ENCODE measurements around the gene CCDC120.

The CCDC120 gene

GRCh38 chrX:49067285-49068120 lies 8.7 kb downstream of the CCDC120 start:
- no peak overlapping the region for H3K9ac ChIP-seq (ENCODE audit: low read length)
- H3K36me3 ChIP-seq (ENCODE audit: control insufficient read depth, insufficient read depth, low read length) = no peaks in the 10 kb centered on the region
- H3K4me3 ChIP-seq (ENCODE audit: low read length) = no peak overlapping the region
- H3K27me3 ChIP-seq (ENCODE audit: control insufficient read depth, insufficient read depth, low read length) = peaks cover 2% of the 10 kb centered on the region
- peaks cover 1% of the 10 kb centered on the region for H3K4me1 ChIP-seq (ENCODE audit: control insufficient read depth, insufficient read depth, low read length)
- H3K27ac ChIP-seq (ENCODE audit: low read depth, low read length) = no peak overlapping the region

- H3K27me3 ChIP-seq (ENCODE audit: control insufficient read depth, insufficient read depth, low read length) = peaks cover 2% of the 10 kb centered on the region
- no peak overlapping the region for H3K4me3 ChIP-seq (ENCODE audit: low read length)
- no peaks in the 10 kb centered on the region for H3K36me3 ChIP-seq (ENCODE audit: control insufficient read depth, insufficient read depth, low read length)
- no peak overlapping the region for H3K9ac ChIP-seq (ENCODE audit: low read length)
- peaks cover 2% of the 10 kb centered on the region for H3K4me1 ChIP-seq (ENCODE audit: control insufficient read depth, insufficient read depth, low read length)
- no peak overlapping the region for H3K27ac ChIP-seq (ENCODE audit: low read depth, low read length)
These were observed 10.2 kb downstream of the CCDC120 start for GRCh38 chrX:49069038-49069437.

- peak overlapping the region; percentile 24 for H3K27ac ChIP-seq (ENCODE audit: low read depth, low read length)
- no peaks in the 10 kb centered on the region for H3K36me3 ChIP-seq (ENCODE audit: control insufficient read depth, insufficient read depth, low read length)
- H3K4me1 ChIP-seq (ENCODE audit: control insufficient read depth, insufficient read depth, low read length) = peaks cover 2% of the 10 kb centered on the region
- no peak overlapping the region for H3K9ac ChIP-seq (ENCODE audit: low read length)
- peaks cover 2% of the 10 kb centered on the region for H3K27me3 ChIP-seq (ENCODE audit: control insufficient read depth, insufficient read depth, low read length)
- H3K4me3 ChIP-seq (ENCODE audit: low read length) = no peak overlapping the region
These were observed 12.2 kb downstream of the CCDC120 start for GRCh38 chrX:49070988-49071387.

GRCh38 chrX:49071877-49072711 lies 13.3 kb downstream of the CCDC120 start:
- H3K27ac ChIP-seq (ENCODE audit: low read depth, low read length) = peak overlapping the region; percentile 59
- H3K4me1 ChIP-seq (ENCODE audit: control insufficient read depth, insufficient read depth, low read length) = peaks cover 2% of the 10 kb centered on the region
- H3K4me3 ChIP-seq (ENCODE audit: low read length) = peak overlapping the region; percentile 79
- peaks cover 2% of the 10 kb centered on the region for H3K27me3 ChIP-seq (ENCODE audit: control insufficient read depth, insufficient read depth, low read length)
- peaks cover 3% of the 10 kb centered on the region for H3K36me3 ChIP-seq (ENCODE audit: control insufficient read depth, insufficient read depth, low read length)
- H3K9ac ChIP-seq (ENCODE audit: low read length) = no peak overlapping the region

- H3K27ac ChIP-seq (ENCODE audit: low read depth, low read length) = peak overlapping the region; percentile 18
- peaks cover 3% of the 10 kb centered on the region for H3K36me3 ChIP-seq (ENCODE audit: control insufficient read depth, insufficient read depth, low read length)
- peaks cover 2% of the 10 kb centered on the region for H3K27me3 ChIP-seq (ENCODE audit: control insufficient read depth, insufficient read depth, low read length)
- H3K4me1 ChIP-seq (ENCODE audit: control insufficient read depth, insufficient read depth, low read length) = peaks cover 2% of the 10 kb centered on the region
- H3K4me3 ChIP-seq (ENCODE audit: low read length) = peak overlapping the region; percentile 79
- peak overlapping the region; percentile 19 for H3K9ac ChIP-seq (ENCODE audit: low read length)
These were observed 13.9 kb downstream of the CCDC120 start for GRCh38 chrX:49072712-49073095.

- peaks cover 3% of the 10 kb centered on the region for H3K36me3 ChIP-seq (ENCODE audit: control insufficient read depth, insufficient read depth, low read length)
- H3K27ac ChIP-seq (ENCODE audit: low read depth, low read length) = peak within 1 kb of the TSS; percentile 69
- H3K4me3 ChIP-seq (ENCODE audit: low read length) = peak within 1 kb of the TSS; percentile 79
- H3K9ac ChIP-seq (ENCODE audit: low read length) = peak within 1 kb of the TSS; percentile 36
- peaks cover 2% of the 10 kb centered on the region for H3K27me3 ChIP-seq (ENCODE audit: control insufficient read depth, insufficient read depth, low read length)
- H3K4me1 ChIP-seq (ENCODE audit: control insufficient read depth, insufficient read depth, low read length) = peaks cover 2% of the 10 kb centered on the region
These were observed 15.1 kb downstream of the CCDC120 start, which contains the start of gene PRAF2 for GRCh38 chrX:49073601-49074575. TSS of gene PRAF2 (minus strand) at chrX:49074002. CDS start at chrX:49073987, 15 bp downstream.

- no peaks in the 10 kb centered on the region for H3K27me3 ChIP-seq (ENCODE audit: control insufficient read depth, insufficient read depth, low read length)
- H3K4me1 ChIP-seq (ENCODE audit: control insufficient read depth, insufficient read depth, low read length) = peaks cover 2% of the 10 kb centered on the region
- H3K4me3 ChIP-seq (ENCODE audit: low read length) = no peak overlapping the region
- peaks cover 3% of the 10 kb centered on the region for H3K36me3 ChIP-seq (ENCODE audit: control insufficient read depth, insufficient read depth, low read length)
- H3K27ac ChIP-seq (ENCODE audit: low read depth, low read length) = no peak overlapping the region
- no peak overlapping the region for H3K9ac ChIP-seq (ENCODE audit: low read length)
These were observed 16.5 kb downstream of the CCDC120 start for GRCh38 chrX:49075347-49075746.

- Histone ChIP-seq H3K36me3 (ENCODE audit: control insufficient read depth, insufficient read depth, low read length) (peaks cover 3% of the 10 kb centered on the region), H3K4me3 (ENCODE audit: low read length) (no peak overlapping the region), H3K4me1 (ENCODE audit: control insufficient read depth, insufficient read depth, low read length) (no peaks in the 10 kb centered on the region), H3K9ac (ENCODE audit: low read length) (no peak overlapping the region), H3K27me3 (ENCODE audit: control insufficient read depth, insufficient read depth, low read length) (no peaks in the 10 kb centered on the region), H3K27ac (ENCODE audit: low read depth, low read length) (no peak overlapping the region)
These were observed 19.1 kb downstream of the CCDC120 start for GRCh38 chrX:49077941-49078340.

- Histone ChIP-seq H3K9ac (ENCODE audit: low read length) (peak within 1 kb of the TSS; percentile 90), H3K27me3 (ENCODE audit: control insufficient read depth, insufficient read depth, low read length) (no peaks in the 10 kb centered on the region), H3K4me3 (ENCODE audit: low read length) (peak within 1 kb of the TSS; percentile 82), H3K4me1 (ENCODE audit: control insufficient read depth, insufficient read depth, low read length) (no peaks in the 10 kb centered on the region), H3K36me3 (ENCODE audit: control insufficient read depth, insufficient read depth, low read length) (peaks cover 3% of the 10 kb centered on the region), H3K27ac (ENCODE audit: low read depth, low read length) (peak within 1 kb of the TSS; percentile 80)
These were observed 21.0 kb downstream of the CCDC120 start, which contains the start of gene WDR45 for GRCh38 chrX:49079489-49080428. TSS of gene WDR45 (minus strand) at chrX:49079887. CDS start at chrX:49078095, 1,792 bp downstream.

- Histone ChIP-seq H3K36me3 (ENCODE audit: control insufficient read depth, insufficient read depth, low read length) (no peaks in the 10 kb centered on the region), H3K4me1 (ENCODE audit: control insufficient read depth, insufficient read depth, low read length) (no peaks in the 10 kb centered on the region), H3K27me3 (ENCODE audit: control insufficient read depth, insufficient read depth, low read length) (no peaks in the 10 kb centered on the region), H3K4me3 (ENCODE audit: low read length) (no peak overlapping the region), H3K27ac (ENCODE audit: low read depth, low read length) (no peak overlapping the region), H3K9ac (ENCODE audit: low read length) (no peak overlapping the region)
These were observed 23.6 kb downstream of the CCDC120 start for GRCh38 chrX:49082271-49082871.

GRCh38 chrX:49089553-49089952 lies 30.8 kb downstream of the CCDC120 start:
- H3K4me3 ChIP-seq (ENCODE audit: low read length) = no peak overlapping the region
- no peak overlapping the region for H3K27ac ChIP-seq (ENCODE audit: low read depth, low read length)
- H3K4me1 ChIP-seq (ENCODE audit: control insufficient read depth, insufficient read depth, low read length) = no peaks in the 10 kb centered on the region
- no peaks in the 10 kb centered on the region for H3K36me3 ChIP-seq (ENCODE audit: control insufficient read depth, insufficient read depth, low read length)
- H3K9ac ChIP-seq (ENCODE audit: low read length) = no peak overlapping the region
- H3K27me3 ChIP-seq (ENCODE audit: control insufficient read depth, insufficient read depth, low read length) = no peaks in the 10 kb centered on the region

Measured in rectal smooth muscle tissue (tissue), 1 donor.